GM12891 (cell line): ENCODE measurements around the gene GSTA5.

Source experiments
- PAX5 ChIP-seq: IDR thresholded peaks from 2 replicates; pipeline ENCODE4 v1.6.1; 2011; ENCODE audit warnings: low read length, moderate library complexity, mild to moderate bottlenecking; ENCODE audit not compliant: insufficient read depth, severe bottlenecking
- POLR2A ChIP-seq: IDR thresholded peaks from 2 replicates; pipeline ENCODE4 v1.6.1; 2011; ENCODE audit warnings: low read depth, low read length, control low read depth
- POLR2AphosphoS5 ChIP-seq: IDR thresholded peaks from 2 replicates; pipeline ENCODE4 v1.6.1; 2011; ENCODE audit warnings: low read depth, low read length, control low read depth
- TAF1 ChIP-seq: IDR thresholded peaks from 2 replicates; pipeline ENCODE4 v1.6.1; 2011; ENCODE audit warnings: low read depth, low read length, control low read depth

GRCh38 chr6:52787917-52788316 lies 52.7 kb downstream of the GSTA5 start:
- TF ChIP-seq TAF1 (no peak), PAX5 (no peak), POLR2A (no peak), POLR2AphosphoS5 (no peak)
